Hindlimb muscle (tissue), 1 donor: Measurements from ENCODE around the gene SH2D1B. TPM values are rescaled to one million over a fixed set of nuclear protein-coding genes. Genes with fewer than 3 reads are reported as not detected.
"Not testable (repeated sequence)": the region's sequence is repeated elsewhere in the genome, so short reads cannot be mapped to it uniquely, and the experiment has no call there.

Experiments used
- DNase-seq: peaks from one replicate; pipeline ENCODE4 v3.0.0-alpha.2; 2013
- polyA plus RNA-seq: library from polyadenylated mRNA; unstranded; fragments of 120-200 nt; gene quantifications from one replicate; pipeline ENCODE4 v1.2.1, GENCODE V29; 2013; ENCODE audit not compliant: insufficient read length

SH2D1B gene
- polyA plus RNA-seq: 0.18 TPM

GRCh38 chr1:162412002-162412401, at the start of gene SH2D1B:
TSS of gene SH2D1B (minus strand) at chr1:162412136. CDS start at chr1:162412016, 120 bp downstream.
- no peak for DNase-seq

DNA sequence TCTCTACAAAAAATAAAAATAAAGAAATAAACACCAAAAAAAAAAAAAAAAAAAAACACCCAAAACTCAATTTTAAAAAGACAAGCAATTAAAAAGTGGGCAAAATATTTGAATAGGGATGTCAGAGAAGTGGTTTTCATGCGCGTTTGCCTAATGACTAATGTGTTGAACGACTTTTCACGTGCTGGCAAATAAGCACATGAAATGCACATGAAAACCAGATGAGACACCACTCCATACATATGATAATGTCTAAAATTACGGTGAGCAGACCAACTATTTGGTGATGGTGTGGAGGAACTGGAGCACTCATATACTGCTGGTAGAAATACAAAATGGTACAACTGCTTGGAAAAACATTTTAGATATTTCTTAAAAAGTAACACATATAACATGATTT, 46.3 kb upstream of the SH2D1B start:
- no peak for DNase-seq

DNA sequence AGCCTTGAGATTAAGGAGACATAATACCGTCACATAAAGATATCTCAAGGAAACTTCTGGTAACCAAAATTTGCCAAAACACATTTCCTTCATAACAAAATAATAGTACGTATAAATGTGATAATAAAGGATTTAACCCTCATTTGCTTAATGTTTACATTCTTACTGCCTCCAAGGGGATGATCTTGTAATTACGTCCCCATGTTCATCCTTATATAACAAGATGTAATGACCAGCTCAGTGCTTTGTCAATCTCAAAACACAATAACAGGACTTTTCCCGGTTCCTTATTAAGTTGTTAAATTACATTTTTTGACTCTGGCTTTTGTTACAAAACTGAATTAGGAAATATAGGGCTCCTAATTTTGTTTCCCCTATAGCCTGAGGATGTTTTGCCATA, 44.4 kb upstream of the SH2D1B start:
- DNase-seq: no peak

GRCh38 chr1:162454361-162454760, 42.4 kb upstream of the SH2D1B start:
- DNase-seq: not testable (repeated sequence)

DNA sequence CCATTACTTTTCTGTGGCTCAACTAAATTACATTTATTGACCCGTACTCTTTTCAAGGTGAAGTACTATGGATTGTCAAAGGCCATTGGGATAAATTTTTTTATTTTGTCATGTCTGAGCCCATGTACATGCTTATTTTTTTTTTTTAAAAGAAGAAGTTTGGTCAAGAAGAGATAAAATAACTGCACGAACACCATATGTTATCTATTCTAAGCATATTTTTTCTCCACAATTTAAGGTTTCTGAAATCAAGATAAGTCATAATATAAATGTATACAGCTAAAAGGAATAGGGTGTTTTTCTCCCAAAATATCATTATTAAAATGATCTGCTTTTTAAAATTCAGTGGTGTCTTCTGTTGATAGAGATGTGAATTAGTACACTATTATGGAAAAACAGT, 35.0 kb upstream of the SH2D1B start:
- no peak for DNase-seq

DNA sequence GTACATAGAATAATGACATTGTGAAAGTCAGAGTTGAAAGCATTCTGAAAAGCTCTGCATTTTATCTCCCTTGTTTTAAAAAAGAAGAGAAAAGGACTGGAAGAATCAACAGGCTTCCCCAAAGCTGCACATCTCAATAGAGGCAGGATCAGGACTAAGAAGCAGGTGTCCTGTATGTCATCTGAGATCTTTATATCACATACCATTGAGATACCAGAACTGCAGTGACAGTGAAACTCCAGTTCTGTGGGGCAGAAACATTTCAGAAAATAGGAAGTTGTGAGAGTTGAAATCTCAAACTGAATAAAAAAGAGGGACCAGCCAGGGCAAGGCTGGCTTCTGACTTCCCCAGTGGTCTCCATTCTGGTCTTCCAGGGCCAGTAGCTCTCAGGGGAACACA, 33.0 kb upstream of the SH2D1B start:
- DNase-seq: no peak

DNA sequence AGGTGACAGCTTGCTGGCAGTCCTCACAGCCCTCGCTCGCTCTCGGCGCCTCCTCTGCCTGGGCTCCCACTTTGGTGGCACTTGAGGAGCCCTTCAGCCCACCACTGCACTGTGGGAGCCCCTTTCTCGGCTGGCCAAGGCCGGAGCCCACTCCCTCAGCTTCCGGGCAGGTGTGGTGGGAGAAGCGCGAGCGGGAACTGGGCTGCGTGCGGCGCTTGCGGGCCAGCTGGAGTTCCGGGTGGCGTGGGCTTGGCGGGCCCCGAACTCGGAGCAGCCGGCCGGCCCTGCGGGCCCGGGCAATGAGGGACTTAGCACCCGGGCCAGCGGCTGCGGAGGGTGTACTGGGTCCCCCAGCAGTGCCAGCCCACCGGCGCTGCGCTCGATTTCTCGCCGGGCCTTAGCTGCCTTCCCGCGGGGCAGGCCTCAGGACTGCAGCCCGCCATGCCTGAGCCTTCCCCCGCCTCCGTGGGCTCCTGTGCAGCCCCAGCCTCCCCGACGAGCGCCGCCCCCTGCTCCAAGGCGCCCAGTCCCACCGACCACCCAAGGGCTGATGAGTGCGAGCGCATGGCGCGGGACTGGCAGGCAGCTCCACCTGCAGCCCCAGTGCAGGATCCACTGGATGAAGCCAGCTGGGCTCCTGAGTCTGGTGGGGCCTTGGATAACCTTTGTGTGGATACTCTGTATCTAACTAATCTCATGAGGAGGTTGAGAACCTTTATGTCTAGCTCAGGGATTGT, 21.2 kb upstream of the SH2D1B start:
- DNase-seq: not testable (repeated sequence)

GRCh38 chr1:162430583-162430982, 18.6 kb upstream of the SH2D1B start:
- DNase-seq: no peak

DNA sequence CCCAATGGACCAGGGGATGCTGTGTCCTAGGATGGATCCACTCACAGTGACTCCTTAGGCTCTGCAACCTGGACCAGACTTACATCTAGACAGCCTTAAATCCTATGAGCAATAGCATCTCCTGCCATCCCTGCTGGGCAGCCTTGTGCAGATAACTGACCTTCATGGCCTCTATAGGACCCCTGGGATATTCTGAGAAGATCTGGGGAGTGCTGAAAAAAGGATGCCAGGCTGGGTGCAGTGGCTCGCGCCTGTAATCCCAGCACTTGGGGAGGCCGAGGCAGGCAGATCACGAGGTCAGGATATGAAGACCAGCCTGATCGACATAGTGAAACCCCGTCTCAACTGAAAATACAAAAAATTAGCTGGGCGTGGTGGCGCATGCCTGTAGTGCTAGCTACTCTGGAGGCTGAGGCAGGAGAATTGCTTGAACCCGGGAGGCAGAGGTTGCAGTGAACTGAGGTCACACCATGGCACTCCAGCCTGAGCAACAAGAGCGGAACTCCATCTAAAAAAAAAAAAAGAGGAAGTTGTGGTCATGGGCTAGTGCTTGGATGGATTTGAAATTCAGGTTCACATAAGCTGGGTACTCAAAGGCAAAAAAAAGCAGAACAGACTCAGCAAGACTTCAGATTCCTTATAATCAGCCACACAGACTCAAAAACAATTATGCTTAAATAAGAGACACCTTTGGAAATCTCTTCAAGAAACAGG, 10.9 kb upstream of the SH2D1B start:
- no peak for DNase-seq

DNA sequence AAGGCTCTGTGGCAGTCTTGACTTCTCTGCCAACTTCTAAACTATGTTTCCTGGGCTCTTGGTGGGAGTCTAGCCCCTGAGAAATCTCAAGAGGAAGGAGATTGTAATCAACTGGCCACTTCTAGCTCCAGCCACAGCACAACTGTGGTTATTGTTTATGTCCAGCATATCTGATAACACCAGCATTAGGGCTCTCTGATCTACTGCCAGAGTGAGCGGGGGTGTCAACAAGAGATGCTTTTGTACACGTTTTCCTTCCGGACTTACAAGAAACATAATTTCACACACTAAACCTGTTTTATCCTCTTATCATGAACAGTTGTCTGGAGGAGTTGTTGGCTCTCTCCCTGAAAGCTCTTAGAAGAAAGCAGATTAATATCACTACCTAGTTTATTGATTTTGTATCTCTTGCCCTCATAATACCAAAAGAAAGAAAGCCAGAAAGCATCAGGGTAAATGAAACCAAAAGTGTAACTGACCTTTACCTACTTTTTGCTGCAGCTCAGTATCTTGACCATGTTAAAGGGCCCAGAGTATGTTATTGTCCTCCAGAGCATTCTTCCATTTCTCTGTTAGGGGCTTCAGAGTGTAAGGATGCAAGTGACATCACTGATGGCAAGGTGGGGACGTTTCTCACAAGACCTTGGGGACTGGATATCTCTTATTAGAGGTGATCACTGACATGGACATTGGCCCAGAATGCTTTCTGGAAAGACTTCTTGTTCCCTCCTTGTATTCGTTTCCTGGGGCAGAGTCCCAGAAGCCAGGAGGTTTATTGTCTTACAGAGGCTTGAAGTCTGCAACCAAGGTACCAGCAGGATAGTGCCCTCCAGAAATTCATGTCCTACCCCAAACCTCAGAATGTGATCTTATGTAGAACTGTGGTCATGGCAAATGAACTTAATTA, 9.6 kb upstream of the SH2D1B start:
- DNase-seq: no peak

GRCh38 chr1:162420120-162420519, 8.2 kb upstream of the SH2D1B start:
- DNase-seq: no peak

DNA sequence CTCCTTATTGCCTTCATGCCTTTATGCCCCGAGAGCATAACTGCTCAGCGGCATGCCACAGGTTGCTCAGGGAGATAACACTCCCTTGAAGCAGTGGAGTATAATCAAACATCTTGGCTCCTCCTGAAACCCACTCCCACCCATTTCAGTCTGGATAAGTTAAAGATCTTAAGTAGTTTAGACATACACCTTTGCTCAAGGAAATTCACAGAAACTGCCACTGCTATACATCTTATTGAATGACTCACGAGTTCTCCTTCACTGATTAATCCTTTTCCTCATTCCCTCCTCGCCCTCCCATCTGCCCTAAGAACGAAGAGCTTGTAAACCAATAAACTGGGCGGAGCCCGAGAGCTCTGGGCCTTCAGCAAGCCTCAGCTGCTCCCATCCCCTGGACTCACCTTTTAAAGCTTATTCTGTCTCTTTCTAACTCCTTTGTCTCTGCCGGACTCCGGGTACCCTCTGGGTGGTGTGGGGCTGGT, 7.6 kb upstream of the SH2D1B start:
- DNase-seq: not testable (repeated sequence)

GRCh38 chr1:162418584-162418983, 6.6 kb upstream of the SH2D1B start:
- DNase-seq: not testable (repeated sequence)

DNA sequence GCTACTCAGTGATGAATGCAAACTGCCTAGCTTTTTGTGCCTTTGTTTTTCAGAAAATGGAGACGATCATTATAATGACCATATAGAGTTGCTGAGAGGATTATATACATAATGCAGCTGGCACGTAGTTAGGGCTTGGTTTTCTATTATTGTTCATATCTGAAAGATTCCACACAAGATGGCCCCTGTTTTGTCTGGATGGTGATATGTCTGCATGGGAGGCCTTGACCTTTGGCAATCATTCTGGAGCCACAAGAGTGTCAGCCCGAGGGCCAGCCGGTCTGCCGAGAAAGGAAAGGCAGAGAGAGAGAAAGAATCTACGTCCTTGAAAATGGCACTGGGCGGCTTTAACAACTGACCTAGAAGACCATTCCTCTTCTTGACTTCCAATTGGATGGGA, 5.7 kb upstream of the SH2D1B start:
- no peak for DNase-seq

GRCh38 chr1:162416909-162417308, 5.0 kb upstream of the SH2D1B start:
- no peak for DNase-seq

DNA sequence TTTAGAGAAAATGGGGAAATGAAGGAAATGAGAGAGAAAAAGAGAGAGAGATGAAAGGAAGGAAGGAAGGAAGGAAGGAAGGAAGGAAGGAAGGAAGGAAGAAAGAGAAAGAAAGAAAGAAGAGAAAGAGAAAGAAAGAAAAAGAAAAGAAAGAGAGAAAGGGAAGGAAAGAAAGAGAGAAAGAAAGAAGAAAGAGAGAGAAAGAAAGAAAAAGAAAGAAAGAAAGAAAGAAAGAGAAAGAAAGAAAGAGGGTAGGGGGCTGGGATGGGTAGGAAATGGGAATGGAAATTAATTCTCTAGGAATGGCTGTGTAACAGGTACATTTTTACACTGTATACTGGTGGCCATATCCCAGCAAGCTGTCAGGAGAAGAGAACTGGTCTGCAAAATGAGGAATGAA, 4.3 kb upstream of the SH2D1B start:
- no peak for DNase-seq

DNA sequence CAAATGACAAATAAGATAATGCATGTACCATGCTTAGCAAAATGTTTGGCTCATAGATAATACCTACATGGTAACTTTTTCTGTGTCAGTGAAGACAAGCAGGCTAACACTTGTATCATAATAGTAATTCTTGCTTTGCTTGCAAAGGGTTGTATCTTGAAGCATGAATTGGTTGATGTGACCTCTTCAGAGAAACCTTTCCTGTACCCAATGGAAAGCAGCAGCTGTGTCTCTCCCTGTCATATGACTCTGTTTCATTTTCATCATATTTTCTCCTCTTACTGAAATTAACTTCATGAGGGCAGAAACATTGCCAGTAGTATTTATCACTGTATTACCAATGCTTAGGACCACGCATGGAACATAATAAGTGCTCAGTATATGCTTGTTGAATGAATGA, 4.4 kb downstream of the SH2D1B start:
- no peak for DNase-seq

DNA sequence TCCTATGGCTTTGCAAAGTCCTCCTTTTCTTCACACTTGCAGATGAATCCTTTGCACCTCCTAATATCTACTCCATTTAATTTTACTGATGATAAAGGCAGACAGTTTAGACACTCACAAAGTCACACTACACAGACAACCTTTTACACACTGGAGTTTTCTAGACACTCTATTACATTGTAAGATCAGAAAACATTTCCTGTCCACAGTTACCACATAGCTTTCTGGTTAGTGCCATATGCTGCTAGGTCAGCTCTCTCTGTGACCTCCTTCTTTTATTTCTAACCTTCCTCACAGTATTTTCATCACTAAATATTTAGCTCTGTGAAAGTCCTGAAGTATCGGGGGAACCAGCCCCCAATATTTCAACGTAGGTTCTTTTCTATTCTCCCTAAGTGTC, 5.1 kb downstream of the SH2D1B start:
- no peak for DNase-seq

DNA sequence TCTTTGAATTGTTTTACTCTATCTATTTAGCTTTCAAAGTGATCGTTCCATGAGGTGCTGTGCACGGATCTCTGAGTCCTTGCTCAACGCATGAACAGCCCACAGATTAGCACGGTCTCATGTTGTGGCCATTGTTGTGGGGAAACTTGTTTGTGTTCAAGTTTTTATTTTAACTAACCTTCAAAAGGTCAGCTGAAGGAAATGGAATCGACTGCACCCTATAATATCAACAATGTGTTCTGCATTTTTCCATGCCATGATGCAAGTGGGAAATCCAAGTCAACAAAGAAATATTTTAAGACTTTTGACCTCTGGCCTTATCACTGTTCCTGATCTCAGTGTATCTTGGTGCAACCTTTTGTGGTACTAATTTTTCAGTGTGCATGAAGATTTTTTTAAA, 6.1 kb downstream of the SH2D1B start:
- no peak for DNase-seq

DNA sequence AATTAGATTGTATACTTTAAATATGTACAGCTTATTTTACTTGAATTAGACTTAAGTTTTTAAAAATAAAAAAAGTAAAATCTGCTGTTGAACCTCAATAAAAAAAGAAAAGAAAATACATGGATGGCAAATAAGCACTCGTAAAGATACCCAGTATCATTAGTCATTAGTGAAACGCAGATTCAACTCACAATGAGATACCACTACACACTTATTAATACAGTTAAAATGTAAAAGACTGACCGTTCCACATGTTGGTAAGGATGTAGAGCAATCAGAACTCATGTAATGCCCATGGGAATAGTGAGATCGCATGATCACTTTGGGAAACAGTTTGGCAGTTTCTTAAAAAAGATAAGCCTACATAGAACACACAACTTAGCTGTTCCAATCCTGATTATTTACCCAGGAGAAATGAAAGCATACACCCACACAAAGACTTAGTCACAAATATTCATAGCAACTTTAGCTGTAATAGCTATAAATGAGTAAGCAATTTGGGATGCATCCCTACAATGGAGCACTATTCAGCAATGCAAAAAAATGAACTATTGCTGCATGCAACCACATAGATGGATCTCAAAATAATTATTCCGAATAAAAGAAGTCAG, 7.3 kb downstream of the SH2D1B start:
- DNase-seq: no peak

- no peak for DNase-seq
Observed at GRCh38 chr1:162400790-162401355, 11.1 kb downstream of the SH2D1B start.

DNA sequence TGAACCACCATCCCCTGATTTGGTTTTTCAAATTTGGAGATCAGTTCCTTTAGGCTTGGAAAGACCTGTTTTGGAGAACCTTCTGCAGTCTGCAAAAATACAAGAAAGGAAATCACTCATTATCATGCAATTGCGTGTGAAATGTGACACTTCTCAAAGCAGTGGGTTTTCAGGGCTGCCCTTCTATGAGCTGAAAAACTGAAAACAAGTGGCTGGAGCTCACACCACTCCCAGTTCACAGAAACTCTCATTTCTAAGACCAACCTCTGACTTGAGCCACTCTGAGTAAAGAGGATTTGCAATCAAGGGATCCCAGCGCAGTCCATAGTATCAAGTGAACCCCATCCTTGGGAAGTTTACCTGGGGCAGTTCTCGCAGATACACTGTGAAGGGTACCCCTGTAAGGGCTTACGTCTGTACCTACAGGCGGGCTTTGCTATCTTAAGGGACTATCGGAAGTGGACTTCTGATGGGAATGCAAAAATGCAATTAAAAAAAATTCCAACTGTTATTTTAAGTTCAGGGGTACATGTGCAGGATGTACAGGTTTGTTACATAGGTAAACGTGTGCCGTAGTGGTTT, 12.8 kb downstream of the SH2D1B start:
- DNase-seq: no peak
